ENCODE data around the gene DLGAP3. TPM values are rescaled to one million over a fixed set of nuclear protein-coding genes. Genes with fewer than 3 reads are reported as not detected.

The DLGAP3 gene
- total and polyA plus RNA-seq, 2 donors (not counting 3 experiments of a cell fraction or from before 2014, with no cell fraction given): 0.04 to 0.20 TPM

DNA sequence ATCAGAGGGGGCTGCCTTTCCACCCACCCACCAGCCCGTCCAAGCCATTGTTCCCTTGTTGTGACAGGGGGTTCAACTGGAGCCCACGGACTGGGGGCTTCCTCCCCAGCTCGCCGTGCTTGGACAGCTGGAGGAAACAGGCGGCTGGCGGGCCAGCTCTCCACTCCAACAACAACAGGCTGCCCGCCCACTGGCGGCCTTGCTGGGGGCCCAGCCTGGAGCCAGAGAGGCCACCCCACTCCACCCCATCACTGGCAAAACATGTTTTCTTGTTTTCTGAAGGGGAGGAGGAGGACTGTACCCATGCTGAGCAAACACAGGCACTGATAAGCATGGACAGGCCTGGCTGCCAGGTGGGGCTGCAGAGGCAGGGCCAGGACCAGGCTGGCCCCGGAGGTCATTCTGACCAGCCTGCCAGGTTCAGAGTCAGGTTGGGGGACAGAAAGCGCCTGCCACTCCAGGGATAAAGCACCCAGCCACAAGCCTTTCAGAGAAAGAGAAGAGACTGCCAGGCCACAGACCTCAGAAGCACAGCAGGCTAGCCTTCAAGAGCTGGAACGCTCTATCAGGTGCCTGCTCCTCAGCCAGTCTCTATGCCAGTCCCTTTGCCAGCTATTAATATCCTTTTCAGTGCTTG is 103.9 kb downstream of the DLGAP3 start:
- peak; percentile 26 for TF ChIP-seq EZH2 (IDR thresholded peaks at IDR 0.05; ENCODE audit: borderline replicate concordance, low read depth, low read length, severe bottlenecking)
- no peak for TF ChIP-seq POLR2AphosphoS5 (IDR thresholded peaks at IDR 0.05; ENCODE audit: insufficient read depth, low read depth, low read length)
- DNase-seq (ENCODE audit: low read depth, low spot score) (peak; percentile 97), FAIRE-seq (peak; percentile 31)
- Histone ChIP-seq H3K4me3 (replicated peaks in 1 of 3; ENCODE audit: insufficient read depth in 1 of 3, low read depth in 1 of 3, low read length in 3 of 3) (no peak overlapping the region), H3K9me3 (replicated peaks; ENCODE audit: control insufficient read depth, insufficient read depth, low read length) (no peaks in the 10 kb centered on the region), H3K27ac (ENCODE audit: insufficient read depth, low read depth, low read length) (no peak overlapping the region), H3K79me2 (ENCODE audit: control insufficient read depth, insufficient read depth, low read length) (no peaks in the 10 kb centered on the region), H3K9ac (replicated peaks; ENCODE audit: extremely low read depth, insufficient read depth, low read length) (no peak overlapping the region), H3K4me1 (ENCODE audit: control insufficient read depth, extremely low read depth, insufficient read depth, low read length) (no peaks in the 10 kb centered on the region), H3K27me3 (ENCODE audit: control insufficient read depth in 2 of 2, insufficient read depth in 2 of 2, low read length in 2 of 2) (peaks cover 2 to 3% of the 10 kb centered on the region in 2 experiments), H4K20me1 (replicated peaks; ENCODE audit: control insufficient read depth, extremely low read depth, insufficient read depth, low read length) (no peaks in the 10 kb centered on the region), H3K4me2 (ENCODE audit: insufficient read depth, low read length) (no peak overlapping the region), H2AFZ (ENCODE audit: low read depth, low read length) (no peak overlapping the region), H3K9me1 (replicated peaks; ENCODE audit: control insufficient read depth, extremely low read depth, insufficient read depth, low read length) (no peaks in the 10 kb centered on the region), H3K36me3 (ENCODE audit: control insufficient read depth in 2 of 2, extremely low read depth in 1 of 2, insufficient read depth in 2 of 2, low read length in 2 of 2) (no peaks in the 10 kb centered on the region)
- no TSS peak for BruUV-seq (replicated peaks)
- intact Hi-C loops (cut with micrococcal nuclease) (loop anchor here (1.0 kb wide), 1 partner anchor 19 kb away; no protein-coding TSS in a partner anchor), dilution Hi-C loops (cut with MboI; ENCODE audit: extremely low pct_ligation_motif_present, low sequenced_read_pairs) (no loop called here)
- ChIA-PET CTCF (interaction anchor here (1.3 kb wide), 1 partner anchor 27 kb away, joined by 5 read pairs; no protein-coding TSS in a partner anchor), POLR2A (no interaction called here)

DNA sequence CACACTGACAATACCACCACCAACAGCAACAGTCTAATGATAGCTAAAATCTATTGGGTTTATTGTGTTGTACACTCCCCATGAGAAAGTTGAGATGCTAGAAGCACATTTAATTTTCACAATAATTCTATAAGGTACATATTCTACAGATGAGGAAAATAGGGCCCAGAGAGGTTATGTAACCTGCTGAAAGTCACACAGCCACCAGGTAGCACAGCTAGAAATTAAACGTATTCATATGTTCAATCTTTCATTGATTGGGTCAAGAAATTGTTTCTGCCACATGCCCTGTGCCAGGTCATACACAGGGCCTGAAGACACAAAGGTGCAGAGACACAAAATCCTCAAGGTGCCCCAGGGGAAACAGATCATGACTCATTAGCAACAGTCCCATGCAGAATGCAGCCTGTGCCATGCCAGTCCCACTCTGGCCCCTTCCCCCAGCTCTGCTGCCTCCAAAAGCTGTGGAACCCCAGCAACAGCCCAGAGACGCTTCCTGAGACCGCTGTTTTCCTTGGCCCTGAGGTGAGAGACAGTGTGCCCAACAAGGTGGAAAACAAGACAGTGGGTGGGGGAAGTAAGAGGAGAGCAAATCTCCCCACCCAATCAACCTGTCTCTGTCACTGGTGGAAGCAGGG is 104.5 kb downstream of the DLGAP3 start:
- DNase-seq (ENCODE audit: low read depth, low spot score) (peak; percentile 20), FAIRE-seq (no peak)
- H3K9ac ChIP-seq (replicated peaks; ENCODE audit: extremely low read depth, insufficient read depth, low read length): no peak overlapping the region
- H2AFZ ChIP-seq (ENCODE audit: low read depth, low read length): no peak overlapping the region
- H3K79me2 ChIP-seq (ENCODE audit: control insufficient read depth, insufficient read depth, low read length): no peaks in the 10 kb centered on the region
- no peaks in the 10 kb centered on the region for H4K20me1 ChIP-seq (replicated peaks; ENCODE audit: control insufficient read depth, extremely low read depth, insufficient read depth, low read length)
- H3K36me3 ChIP-seq (ENCODE audit: control insufficient read depth in 2 of 2, extremely low read depth in 1 of 2, insufficient read depth in 2 of 2, low read length in 2 of 2): no peaks in the 10 kb centered on the region
- H3K27me3 ChIP-seq (ENCODE audit: control insufficient read depth in 2 of 2, insufficient read depth in 2 of 2, low read length in 2 of 2): peaks cover 2 to 3% of the 10 kb centered on the region in 2 experiments
- ChIA-PET POLR2A (no interaction called here), CTCF (interaction anchor here (1.3 to 2.2 kb wide), 2 partner anchors 27 to 28 kb away, joined by 5 to 6 read pairs; no protein-coding TSS in a partner anchor)
- intact Hi-C loops (cut with micrococcal nuclease) (loop anchor here (1.0 kb wide), 1 partner anchor 19 kb away; no protein-coding TSS in a partner anchor), dilution Hi-C loops (cut with MboI; ENCODE audit: extremely low pct_ligation_motif_present, low sequenced_read_pairs) (no loop called here)
- BruUV-seq (replicated peaks): no TSS peak
- no peak overlapping the region for H3K27ac ChIP-seq (ENCODE audit: insufficient read depth, low read depth, low read length)
- H3K4me1 ChIP-seq (ENCODE audit: control insufficient read depth, extremely low read depth, insufficient read depth, low read length): no peaks in the 10 kb centered on the region
- no peaks in the 10 kb centered on the region for H3K9me1 ChIP-seq (replicated peaks; ENCODE audit: control insufficient read depth, extremely low read depth, insufficient read depth, low read length)
- peak; percentile 17 for TF ChIP-seq EZH2 (IDR thresholded peaks at IDR 0.05; ENCODE audit: borderline replicate concordance, low read depth, low read length, severe bottlenecking)
- TF ChIP-seq JUN (IDR thresholded peaks at IDR 0.05; ENCODE audit: borderline replicate concordance, insufficient read depth, insufficient read length, low read depth): no peak
- no peaks in the 10 kb centered on the region for H3K9me3 ChIP-seq (replicated peaks; ENCODE audit: control insufficient read depth, insufficient read depth, low read length)
- no peak overlapping the region for H3K4me3 ChIP-seq (replicated peaks in 1 of 3; ENCODE audit: insufficient read depth in 1 of 3, low read depth in 1 of 3, low read length in 3 of 3)
- H3K4me2 ChIP-seq (ENCODE audit: insufficient read depth, low read length): no peak overlapping the region
